GM12864 (cell line): ENCODE measurements around the gene TRPM3.

Experiments used
- DNase-seq: peaks from one replicate; pipeline ENCODE4 v3.0.0-alpha.2; 2011; ENCODE audit warnings: low read depth
- H3K4me3 ChIP-seq: 2 replicates; pipeline ENCODE4 v1.5.1; 2011; ENCODE audit warnings: mild to moderate bottlenecking, low read depth, low read length, control low read depth
- TF ChIP-seq, protein P1 (sequence below): IDR thresholded peaks from 2 replicates; pipeline ENCODE4 v1.5.1; 2011; ENCODE audit warnings: low read depth, mild to moderate bottlenecking, moderate library complexity, low read length, control low read depth, inconsistent platforms; ENCODE audit errors: missing control alignments

Gene TRPM3

DNA sequence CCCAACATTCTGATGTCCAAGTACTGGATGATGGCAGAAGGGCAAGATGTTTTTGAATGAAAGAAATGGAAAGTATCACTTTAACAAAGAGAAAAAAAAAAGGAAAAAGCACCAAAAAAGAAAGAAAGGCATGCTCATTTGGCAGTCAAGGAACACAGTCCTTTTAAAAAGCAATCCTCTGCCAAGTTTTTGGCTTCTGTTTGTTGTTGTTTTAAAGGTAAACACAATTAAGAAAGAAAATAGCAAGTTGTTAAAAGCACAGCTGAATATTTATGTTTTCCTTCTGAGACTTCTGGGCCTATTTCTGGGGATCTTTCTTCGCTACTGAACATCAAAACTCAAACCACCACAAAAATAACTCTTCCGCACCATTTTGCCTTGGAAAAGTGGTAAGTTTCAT lies 162.1 kb downstream of the TRPM3 start:
- H3K4me3 ChIP-seq, result no peak overlapping the region
- TF ChIP-seq, protein P1, sequence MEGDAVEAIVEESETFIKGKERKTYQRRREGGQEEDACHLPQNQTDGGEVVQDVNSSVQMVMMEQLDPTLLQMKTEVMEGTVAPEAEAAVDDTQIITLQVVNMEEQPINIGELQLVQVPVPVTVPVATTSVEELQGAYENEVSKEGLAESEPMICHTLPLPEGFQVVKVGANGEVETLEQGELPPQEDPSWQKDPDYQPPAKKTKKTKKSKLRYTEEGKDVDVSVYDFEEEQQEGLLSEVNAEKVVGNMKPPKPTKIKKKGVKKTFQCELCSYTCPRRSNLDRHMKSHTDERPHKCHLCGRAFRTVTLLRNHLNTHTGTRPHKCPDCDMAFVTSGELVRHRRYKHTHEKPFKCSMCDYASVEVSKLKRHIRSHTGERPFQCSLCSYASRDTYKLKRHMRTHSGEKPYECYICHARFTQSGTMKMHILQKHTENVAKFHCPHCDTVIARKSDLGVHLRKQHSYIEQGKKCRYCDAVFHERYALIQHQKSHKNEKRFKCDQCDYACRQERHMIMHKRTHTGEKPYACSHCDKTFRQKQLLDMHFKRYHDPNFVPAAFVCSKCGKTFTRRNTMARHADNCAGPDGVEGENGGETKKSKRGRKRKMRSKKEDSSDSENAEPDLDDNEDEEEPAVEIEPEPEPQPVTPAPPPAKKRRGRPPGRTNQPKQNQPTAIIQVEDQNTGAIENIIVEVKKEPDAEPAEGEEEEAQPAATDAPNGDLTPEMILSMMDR, result no peak
- DNase-seq, result no peak

DNA sequence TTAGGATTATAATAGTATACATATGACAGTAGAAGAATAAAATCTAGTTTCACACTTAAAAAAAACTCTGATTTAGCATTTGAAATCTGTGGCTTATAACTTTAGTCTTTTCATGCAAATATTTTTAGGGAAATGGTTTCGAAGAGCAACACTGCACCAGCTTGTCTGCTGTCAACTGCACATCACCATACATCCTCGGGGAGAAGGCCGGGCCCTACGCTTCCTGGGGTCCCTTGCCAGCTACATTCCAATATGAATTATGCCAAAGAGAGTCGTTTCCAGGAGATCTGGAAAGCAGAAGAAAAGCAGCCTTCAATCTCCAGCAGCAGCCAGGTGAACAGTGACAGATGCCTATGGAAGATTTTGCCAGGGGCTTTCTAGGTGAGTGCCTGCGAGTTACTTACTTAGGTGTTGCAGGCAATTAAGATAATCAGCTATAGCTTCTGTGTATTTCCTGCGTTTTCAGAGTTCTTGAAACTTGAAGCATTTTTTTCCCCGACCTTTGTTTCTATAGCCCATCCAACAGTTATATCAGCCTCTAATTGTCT lies 166.8 kb downstream of the TRPM3 start:
- TF ChIP-seq, protein P1, result no peak
- no peak overlapping the region for H3K4me3 ChIP-seq
- no peak for DNase-seq

DNA sequence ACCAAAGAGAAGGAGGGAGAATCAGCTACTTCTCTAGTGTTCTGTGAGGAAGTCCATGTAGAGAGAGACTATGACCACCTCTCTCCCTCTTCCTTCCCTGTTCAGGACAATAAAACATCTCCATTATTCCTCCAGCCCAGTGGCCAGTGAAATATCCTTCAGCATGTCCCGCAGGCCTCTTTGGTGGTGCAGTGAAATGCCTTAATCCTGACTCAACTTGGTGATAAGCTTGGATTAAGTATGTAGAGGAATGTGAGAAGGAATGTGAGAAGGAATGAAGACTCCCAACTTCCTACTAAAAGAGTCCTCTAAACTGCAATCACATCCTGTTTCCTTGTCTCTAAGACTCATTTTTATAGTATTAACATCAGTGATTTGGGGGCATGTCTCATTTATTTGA lies 167.3 kb downstream of the TRPM3 start:
- no peak overlapping the region for H3K4me3 ChIP-seq
- TF ChIP-seq, protein P1, result no peak
- no peak for DNase-seq

DNA sequence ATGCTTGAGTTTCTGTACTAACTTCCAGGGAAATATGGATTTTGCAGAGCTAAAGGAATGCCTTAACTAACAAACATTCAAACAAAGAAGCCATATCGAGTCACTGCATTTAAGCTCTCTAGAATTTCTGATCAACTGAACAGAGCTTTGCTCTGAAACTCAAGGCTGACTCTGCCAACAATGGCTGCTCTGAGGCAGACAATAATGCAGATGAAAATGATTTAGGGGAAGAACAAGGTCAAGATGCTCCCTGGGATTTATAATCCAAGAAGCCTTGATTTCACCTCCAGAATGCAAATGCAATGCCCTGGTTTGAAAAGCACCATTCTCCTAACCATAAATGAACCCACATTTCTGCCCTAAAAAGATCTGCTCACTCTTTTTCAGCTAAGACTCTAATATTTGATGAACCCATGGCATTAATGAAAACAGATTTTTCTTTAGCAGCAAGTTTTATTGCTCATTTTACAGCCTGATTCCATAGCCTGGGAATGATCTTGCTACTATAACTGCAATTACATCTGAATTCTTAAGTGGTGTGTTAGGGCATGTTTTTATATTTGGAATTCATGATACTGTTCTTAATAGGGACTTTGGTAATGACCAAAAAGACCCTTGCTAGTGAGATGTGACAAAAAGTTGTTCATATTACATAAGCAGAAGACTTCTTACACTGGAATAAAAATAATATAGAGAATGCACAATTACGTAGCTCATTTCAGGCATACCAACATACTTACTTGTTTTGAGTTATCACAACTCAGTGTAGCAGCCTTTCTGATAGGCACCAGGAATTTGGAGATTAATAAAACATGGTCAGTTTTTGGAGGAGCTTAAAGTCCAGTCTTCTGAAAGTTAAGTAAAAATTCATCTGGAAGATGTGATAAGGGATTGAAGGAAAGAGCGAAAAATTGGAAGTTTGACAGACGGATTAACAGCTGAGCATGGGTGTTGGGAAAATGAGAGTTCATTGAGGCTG lies 169.4 kb downstream of the TRPM3 start:
- H3K4me3 ChIP-seq, result no peak overlapping the region
- no peak for DNase-seq
- TF ChIP-seq, protein P1, result no peak

DNA sequence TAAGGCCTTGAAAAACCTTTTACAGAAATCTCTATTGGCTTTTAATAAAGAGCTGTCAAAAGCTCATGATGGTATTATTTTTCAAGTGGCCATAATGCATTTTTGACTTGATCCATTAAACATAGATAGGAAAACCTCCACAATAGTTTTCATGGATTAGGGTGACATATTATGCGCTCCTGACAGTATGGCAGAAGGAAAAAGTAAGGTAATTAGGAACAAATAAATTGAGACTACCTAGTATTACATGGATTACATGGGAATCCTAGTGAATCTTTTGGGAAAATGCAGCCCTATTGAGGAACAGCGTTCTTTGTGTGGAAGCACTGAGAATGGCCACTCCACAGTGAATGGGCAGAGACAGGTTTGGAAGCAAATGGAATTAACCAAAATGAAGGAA lies 171.2 kb downstream of the TRPM3 start:
- no peak overlapping the region for H3K4me3 ChIP-seq
- TF ChIP-seq, protein P1, result no peak
- DNase-seq, result no peak

DNA sequence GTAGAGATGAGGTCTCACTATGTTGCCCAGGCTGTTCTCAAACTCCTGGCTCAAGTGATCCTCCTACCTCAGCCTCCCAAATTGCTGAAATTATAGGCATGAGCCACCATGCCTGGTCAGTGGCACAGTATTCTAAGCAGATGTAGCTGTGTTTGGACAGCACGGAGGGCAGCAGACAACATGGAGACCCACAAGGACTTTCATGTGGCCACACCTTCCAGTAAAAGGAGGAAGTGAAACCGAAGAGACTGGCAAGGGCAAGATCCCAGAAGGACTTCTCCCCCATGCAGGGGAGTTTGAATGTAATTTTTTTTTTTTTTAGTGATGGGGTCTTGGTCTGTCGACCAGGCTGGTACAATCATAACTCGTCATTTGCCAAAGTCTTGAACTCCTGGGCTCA lies 172.2 kb downstream of the TRPM3 start:
- H3K4me3 ChIP-seq, result no peak overlapping the region
- TF ChIP-seq, protein P1, result no peak
- DNase-seq, result no peak
